Fibroblast of skin of scalp (primary cell): ENCODE data around the gene GRIN2A.

ENCODE experiments used
- DNase-seq: peaks from one replicate; pipeline ENCODE4 v3.0.0-alpha.2; 2013

Gene GRIN2A

DNA sequence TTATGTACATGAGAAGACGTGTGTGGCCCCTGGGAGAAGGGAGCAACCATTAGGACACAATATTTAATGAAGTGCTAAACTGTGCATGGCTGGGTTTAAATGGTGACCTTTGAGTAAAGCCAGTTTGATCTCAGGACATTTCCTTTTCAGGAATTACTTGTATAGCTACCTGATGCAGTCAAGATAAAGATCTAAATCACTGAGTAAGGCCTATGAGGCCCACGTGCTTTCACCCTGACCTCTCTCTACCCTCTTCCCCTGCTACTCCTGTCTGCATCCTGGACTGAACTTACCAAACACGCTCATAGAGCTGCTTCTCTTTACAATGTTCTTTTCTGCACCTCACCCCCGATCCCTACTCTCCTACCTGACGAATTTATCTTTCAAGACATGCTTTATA lies 98.9 kb downstream of the GRIN2A start:
- DNase-seq, result no peak

DNA sequence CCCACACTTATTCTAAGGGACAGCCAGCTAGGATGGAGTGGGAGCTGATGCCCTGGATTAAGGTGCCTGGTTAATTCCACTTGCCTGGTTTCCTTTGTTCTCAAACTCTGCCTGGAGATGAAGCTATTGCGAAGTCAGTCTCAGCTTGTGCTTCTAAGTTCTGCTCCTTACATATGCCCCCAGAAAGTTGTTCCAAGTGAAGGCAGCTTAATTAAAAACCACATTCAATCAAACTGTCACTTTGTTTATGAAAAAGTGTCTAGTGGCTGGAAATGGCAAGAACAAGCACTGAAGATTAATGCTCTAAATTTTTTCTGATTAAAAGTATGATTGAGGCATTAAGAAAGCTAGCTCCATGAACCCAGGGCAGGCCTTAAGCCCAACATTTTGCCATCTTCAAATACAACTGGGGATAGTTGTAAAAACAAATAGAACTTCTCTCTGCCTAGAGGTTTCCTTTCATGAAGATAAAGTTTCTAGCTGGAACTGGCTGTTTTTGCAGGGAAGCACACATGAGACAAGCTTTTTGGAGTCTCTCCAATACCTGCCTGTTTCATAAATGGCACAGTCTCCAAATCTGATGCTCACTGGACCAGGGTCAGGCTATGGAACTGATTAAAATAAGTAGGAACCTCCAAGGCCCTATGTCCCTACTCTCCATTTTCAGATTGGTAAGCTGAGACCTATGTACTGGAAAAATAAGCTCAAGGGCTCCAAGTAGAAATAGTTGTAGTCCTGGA lies 100.9 kb downstream of the GRIN2A start:
- no peak for DNase-seq

DNA sequence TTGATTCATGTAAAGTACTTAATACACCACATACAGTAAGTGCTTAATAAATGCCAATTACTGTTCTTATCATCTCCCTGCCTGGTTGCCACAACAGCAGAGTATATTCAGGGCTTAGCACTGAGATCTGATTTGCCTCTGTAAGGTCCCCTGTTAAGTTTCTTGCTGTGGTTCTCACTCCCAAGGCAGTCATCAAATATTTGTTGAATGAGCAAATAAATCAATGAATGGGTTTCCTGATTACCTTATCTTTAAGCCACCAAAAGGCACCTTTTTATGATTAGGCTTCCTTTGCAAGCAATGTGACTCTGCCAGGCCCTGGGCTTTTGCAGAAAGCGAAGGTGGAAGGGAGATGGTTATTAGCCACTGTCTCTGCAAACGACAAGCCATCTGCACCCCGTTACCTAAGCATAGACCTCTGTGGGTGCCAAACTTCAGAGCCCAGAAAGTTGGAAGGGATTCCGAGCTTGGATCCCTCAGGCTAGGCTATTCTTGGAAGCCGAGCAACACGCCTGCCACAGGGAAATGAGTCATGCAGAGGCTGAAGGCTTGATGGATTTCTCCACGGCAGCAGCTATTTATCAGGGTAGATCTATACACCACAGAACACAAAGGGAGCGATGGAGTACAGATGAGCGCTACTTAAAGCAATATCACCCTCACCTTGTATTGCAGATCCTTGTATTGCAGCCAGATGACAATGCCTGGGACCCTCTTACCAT lies 102.0 kb downstream of the GRIN2A start:
- DNase-seq, result peak; percentile 71

DNA sequence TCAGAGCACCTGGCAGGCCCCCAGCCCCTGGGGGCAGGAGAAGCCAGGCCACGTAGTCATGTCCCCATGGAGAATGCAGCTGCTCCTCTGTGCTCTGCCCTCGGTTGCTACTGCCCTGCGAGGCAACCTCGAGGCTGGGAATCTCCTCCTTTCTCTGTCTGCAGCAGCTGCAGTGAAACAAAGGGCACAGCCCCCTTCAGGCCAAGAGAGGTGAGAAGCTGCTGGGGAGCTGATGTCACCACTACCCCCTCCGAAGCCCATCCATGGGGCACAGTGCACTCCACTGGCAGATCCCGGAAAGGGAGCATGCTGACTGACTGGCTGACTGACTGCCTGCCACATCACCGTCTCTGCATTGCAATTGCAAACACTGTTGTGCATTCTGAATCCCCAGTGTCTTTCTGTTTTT lies 103.7 kb downstream of the GRIN2A start:
- DNase-seq, result no peak

DNA sequence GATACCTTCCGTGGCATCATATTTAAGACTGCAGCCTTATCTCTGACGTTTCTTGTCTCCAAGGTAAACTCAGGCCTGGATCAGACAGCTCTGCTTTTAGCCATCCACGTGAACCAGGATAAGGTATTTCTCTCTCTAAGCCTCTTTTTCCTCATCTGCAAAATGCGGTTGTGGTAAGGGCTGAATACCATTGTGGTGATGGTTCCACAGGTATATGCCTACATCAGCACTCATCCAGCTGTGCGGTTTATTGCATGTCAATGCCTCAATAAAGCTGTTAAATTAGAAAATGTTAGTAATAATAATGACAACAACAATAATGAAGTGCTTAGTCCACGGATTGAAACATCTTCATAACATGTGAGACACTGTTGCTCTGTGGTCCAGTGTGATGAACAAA lies 104.4 kb downstream of the GRIN2A start:
- DNase-seq, result no peak

DNA sequence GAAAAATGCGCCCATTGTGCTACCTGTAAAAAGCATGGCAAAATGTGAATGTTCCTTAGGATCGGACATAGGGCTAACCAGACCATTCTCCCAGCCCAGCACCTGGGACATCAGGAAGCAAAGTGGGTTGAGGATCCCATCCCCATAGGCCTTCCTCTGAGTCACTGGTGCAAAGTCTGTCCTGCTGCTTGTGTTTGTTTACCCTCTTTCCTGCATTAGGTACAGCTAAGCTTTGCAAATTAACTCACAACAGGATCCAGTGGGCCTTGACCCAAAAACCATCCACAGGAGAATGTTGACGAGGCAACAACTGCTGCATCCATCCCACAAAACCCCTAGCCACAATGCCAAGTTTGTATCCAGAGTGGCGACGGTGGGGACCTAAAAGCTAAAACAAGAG lies 106.2 kb downstream of the GRIN2A start:
- DNase-seq, result no peak

DNA sequence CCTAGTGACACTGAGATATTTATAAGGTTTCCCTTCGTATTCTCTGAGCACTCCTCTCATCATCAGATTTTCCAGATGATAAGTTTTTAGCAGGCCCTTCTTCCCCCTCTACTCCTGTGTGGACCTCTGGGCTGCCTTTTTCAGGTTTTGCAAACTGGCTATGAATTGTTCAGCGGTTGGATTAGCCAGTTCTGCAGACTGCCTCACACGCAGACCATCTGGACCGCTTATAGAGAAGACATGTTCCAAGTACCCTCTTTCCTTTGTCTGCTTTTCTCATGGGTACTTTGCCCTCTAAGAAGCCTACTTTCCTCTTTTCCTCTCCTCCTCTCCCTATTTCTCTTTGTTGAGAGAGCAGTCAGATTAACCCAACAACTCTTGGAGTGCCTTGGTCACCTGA lies 111.6 kb downstream of the GRIN2A start:
- DNase-seq, result no peak

DNA sequence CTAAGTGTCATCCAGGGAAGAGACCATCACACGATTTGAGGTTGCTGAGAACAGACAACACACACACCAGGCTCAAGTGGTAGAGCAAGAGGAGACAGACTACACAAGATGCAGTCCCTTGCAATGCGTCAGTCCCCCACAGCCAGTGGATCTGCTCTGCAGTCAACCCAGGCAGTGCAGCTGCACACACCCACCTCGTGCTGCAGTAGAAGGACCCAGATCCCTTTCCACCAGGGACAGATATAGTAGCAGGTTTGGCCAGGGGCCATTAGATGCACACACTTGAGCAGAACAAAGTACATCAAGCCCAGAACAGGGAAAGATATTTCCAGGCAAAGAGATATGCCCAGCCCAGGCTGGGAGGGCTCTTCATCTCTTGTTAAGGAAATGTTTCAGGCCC lies 112.9 kb downstream of the GRIN2A start:
- no peak for DNase-seq

DNA sequence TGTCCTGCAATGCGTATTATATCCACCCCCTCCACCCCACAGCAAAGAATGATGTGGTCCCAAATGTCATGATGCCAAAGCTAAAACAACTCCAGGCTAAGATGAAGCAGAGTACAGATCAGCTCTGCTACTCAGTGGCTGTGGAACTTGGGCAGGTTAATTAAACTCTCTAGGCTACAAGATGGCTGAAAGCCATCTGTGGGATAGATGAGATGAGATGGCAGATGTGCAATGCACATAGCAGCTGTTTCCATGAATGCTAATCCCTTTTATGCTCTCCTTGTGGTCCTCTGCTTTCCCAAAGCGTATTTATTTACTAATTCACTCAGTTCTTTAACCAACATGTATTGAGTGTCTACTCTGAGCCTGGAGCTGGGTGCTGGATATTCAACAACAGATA lies 114.4 kb downstream of the GRIN2A start:
- DNase-seq, result no peak

DNA sequence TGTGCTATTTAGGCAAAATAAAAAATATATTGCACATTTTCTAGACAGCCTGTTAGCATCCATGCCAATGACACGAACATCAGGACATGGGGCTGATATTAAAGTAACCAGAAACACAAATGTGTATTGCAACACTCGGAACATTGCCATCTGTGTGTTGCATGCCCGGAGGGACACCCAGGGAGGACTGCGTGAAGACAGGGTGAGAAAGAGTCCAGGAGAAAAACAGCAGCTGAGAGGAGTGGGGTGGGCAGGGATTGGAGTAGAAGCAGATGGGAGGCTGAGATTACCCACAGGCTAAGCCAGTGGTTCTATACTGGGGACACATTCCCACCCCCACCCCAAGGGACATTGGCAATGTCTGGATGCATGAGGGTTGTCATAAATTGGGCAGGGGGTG lies 114.8 kb downstream of the GRIN2A start:
- DNase-seq, result no peak

DNA sequence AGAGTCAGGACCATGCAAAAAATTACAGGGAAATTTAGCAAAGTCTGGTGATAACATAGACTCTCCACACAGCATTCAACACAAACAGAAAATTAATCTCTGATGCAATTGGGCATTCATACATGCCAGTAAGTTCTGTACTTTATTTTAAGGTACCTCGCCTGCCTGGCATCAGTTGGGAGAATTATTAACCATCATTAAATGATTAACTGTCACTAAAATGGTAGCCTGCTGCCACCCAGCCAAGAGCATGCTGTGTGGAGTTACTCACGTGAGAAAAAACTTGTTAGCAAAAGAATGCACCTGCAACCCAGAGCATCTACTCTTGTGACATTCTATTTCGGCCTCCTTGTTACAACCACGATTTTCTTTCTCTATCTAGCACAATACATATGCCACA lies 117.2 kb downstream of the GRIN2A start:
- no peak for DNase-seq

DNA sequence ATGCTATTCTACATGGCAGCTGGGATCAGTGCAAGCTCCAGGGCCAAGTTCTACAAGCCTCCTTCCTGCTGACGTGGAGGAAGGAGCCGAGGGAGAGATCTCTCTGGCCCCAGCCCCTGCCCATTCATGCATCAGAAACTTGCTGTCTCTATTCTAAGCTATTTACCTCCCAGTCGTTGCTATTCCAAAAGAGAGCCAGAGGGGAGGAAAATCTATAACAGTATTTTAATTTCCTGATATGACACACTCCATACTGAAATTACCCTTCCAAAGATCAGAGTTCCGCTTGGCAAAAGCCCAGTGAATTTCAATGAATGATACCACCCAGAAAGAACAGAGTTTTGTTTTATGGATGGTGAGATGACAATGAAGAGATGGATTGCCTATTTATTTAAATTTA lies 133.4 kb downstream of the GRIN2A start:
- DNase-seq, result no peak

DNA sequence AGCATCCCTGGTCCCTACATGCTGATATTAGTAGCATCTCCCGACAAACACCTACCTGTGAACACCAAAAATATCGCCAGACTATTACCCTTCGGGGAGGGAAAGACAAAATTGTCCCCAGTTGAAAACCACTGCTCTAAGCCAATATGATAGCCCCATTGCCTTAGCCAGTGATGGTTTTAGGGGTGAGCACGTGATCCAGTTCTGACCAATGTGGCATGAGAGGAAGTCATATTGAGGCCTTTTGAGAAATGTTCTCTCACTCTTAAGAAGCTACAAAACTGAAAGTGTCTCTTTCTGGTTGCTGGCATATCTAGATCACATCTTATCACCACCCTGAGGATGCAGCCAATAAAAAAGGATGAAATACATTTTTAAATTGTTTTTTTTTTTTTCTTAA lies 136.3 kb downstream of the GRIN2A start:
- DNase-seq, result no peak

DNA sequence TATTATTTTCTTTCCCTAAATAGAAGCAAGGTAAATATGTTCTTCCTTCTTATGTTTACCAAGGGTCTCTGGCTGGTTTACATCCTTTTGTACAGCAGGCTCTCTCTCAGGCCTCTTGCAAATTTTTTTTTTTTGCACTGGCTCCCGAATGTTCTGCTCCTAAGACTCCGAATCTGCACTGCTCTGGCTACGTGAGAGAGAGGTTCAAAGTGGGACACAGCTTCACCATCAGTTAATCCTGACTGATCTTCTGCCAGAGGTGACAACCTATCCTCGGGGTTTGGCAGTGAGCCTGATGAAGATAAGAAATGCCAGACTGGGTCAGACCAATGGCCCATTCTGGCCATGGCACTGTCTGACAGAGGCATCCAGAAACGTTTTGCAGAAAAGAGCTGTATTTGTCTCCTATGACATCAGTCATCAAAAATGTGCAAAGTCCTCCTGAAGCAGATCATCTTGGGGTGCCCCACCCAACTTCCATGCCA lies 136.9 kb downstream of the GRIN2A start:
- no peak for DNase-seq

DNA sequence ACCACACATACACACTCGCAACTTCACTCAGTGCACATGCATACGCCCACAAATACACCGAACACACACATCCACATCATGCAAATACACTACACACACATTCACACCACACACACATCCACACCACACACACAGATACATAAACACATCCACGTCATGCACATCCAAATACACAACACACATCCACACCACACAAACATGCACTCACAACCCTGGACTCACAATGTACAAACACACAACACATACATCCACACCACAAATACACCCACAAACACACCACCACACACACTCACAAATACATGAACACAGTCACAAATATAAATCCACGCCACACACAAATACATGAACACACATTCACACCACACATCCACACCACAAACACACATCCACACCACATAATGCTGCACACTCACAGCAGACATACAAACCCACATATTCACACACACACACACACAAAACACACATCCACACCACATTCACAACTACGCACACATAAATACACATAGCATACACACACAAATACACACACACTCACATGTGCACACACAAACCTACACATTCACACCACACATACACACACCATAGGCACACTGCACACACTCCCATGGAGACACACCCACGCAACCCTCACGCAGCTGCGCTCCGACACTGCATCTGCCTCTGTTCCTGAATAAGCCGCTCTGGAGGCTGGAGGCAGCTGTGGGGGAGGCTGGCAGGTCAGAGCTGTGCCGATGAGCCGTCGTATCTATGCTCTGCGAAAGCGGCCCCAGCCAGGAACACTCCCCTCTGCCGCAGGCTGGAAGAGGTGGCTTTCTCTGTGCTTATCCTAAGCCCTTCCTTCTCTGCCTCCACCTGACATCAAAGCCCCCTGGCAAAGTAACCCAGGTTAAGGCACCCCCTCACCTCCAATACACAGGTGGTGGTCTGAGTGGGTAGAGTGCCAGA lies 141.8 kb downstream of the GRIN2A start:
- DNase-seq, result no peak

DNA sequence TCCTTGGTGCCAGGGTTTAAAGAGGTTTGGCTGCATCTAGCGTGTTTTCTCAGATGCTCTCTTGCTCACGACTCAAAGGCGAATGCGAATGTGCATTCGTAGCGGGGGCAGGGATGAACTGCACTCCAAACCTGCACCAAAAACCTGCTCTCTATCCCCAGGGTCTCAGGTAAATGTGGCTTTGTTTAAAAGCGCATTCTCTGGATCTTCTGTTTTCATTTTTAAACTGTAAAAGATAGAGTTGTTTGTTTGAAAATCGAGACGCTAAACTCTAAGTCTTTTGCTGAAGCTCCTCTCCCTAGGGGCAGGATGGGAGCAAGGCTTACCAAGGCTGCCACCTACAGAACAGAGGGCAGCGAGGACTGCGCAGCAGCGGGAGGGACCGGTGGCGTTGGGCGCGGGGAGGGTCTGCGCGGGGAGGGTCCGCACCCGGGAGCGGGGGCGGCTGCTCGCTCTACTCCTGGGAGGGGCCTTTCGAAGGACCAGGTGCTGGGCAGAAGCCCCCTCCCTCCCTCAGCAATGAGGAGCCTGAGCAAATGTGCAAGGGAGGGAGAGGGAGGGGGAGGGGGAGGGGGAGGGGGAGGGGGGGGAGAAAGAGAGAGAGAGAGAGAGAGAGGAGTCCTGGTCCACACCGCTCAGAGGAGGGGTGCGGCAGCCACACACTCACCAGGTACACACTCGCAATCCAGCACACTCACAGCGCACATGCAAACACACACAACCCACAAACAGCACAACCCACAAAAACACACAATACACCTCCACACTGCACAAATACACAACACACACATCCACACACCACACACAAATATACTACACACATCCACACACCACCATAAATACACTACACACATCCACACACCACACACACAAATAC lies 142.8 kb downstream of the GRIN2A start:
- peak; percentile 18 for DNase-seq

DNA sequence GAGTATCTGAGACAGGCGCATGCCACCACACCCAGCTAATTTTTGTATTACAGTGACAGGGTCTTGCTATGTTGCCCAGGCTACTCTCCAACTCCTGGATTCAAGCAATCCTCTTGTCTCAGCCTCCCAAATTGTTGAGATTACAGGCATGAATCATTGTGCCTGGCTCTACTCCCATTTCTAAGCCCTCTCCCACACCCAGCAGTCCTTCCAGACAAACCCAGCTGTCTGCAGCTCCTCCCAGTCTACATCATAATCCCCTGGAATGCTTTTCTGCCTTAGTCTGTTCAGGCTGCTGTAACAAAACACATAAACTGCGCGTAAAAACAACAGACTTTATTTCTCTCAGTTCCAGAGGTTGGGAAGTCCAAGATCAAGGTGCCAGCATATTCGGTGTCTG lies 144.5 kb downstream of the GRIN2A start:
- peak; percentile 38 for DNase-seq

DNA sequence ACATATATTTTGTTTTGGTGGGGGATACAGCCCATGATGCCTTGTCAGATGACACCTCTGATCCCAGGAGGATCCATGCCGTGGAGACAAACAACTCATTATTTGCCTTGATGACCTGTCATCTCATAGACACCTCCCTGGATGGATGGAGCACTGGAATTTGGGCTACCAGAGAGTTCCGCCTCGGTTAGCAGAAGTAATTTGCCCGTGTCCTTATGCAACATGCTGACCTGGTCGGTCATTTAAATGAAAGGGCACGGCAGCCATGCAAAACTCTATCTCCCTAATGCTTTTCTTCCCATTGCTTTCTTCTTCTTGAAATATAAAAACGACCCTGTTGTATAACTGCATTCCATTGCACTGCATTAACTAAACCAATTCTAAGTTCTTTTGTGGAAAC lies 145.3 kb downstream of the GRIN2A start:
- DNase-seq, result no peak

DNA sequence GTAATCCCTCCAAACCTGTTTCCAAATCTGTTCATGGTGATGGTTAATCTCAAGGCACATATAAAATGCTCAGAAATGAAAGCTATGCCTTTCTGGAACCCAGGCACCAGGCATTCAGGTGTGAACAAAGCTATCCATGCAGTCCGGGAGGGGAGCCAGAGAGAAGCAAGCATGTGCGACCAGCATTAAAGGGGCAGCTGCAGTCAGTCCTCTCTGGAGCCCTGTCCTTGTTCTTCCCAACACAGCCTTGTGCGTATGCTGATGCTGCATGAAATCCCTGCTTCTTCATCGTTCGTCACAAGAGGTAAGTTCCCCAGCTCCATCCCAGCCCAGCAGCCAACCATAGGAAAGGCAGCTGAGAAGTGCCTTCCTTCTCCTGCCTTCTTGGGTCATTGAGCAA lies 148.7 kb downstream of the GRIN2A start:
- DNase-seq, result no peak

DNA sequence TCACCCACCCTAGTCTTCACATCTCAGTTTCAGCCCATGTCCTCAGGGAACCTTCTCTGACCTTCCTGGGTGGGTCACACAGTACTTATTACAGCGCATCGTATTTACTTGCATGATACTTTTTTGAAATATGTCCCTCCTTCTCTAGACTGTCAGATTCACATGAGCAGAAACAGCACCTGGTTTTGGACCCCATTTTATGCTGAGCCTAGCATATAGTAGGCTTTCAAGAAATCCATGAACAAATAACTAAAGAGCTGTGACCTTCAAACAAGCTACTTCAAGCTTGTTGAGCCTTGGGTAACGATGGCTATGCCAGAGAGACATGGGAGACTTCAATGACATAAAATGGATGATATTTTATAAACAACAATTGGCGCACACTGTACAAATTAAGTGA lies 150.3 kb downstream of the GRIN2A start:
- no peak for DNase-seq

DNA sequence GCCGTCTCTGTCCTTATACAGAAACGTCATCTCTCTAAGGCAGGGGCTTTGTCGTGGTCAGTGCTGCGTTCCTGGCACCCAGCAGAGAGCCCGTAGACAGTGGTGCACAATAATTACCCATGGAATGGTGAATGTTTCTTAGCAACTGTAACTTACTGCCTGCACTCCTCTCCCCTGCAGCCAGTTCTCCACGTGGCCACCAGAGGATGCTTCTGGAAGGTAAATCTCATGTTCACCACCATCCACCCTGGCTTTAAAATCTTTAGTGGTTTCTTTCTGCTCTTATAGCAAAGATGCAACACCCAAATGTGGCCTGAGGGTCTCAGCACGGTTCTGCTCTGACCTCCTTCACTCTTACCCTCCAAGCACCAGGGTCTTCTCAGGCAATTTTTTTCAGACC lies 150.8 kb downstream of the GRIN2A start:
- DNase-seq, result no peak

DNA sequence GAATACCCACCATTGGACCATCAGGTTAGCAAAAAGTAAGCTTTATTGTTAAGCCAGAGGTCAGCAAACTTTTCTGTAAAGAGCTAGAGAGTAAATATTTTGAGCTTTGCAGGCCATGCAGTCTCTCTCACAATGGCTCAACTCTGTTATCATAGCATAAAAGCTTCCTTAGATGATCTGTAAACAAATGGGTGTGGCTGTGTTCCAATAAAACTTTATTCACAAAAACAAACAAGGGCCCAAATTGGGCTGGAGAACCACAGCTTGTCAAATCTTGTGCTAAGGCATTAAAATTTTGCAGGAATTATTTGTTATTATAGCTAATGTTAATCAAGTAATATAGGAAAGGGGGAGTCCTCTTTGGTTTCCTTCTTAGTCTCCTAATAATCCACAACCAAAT lies 153.6 kb downstream of the GRIN2A start:
- DNase-seq, result no peak
